Calu3 (cell line): ENCODE results near the gene TESK2. TPM values are rescaled to one million over a fixed set of nuclear protein-coding genes. Genes with fewer than 3 reads are reported as not detected.

Source experiments
- BruUV-seq: library from RNA; stranded (reverse); fragments of 400-500 nt; replicated peaks from 2 replicates; lab custom pipeline; 2021; lab: Mats Ljungman, UMichigan
- CTCF ChIA-PET: fragments of 300-600 bp; sonication (Branson Sonifier 250); formaldehyde crosslinking; loops from one replicate; lab custom pipeline; 2022; ENCODE audit warnings: antibody characterized with exemption; lab: Charles Lee
- DNase-seq: peaks from one replicate; pipeline ENCODE4 v3.0.0; 2022
- H3K27ac Mint-ChIP-seq: one replicate; pipeline ENCODE4 v1.8.0; 2022; ENCODE audit warnings: mixed read lengths; ENCODE audit not compliant: unreplicated experiment
- H3K27me3 Mint-ChIP-seq: one replicate; pipeline ENCODE4 v1.8.0; 2022; ENCODE audit warnings: mixed read lengths; ENCODE audit not compliant: unreplicated experiment
- H3K36me3 Mint-ChIP-seq: one replicate; pipeline ENCODE4 v1.8.0; 2022; ENCODE audit warnings: mild to moderate bottlenecking, moderate library complexity, mixed read lengths; ENCODE audit not compliant: insufficient read depth, unreplicated experiment
- H3K4me1 Mint-ChIP-seq: one replicate; pipeline ENCODE4 v1.8.0; 2022; ENCODE audit warnings: mild to moderate bottlenecking, low read depth, mixed read lengths; ENCODE audit not compliant: unreplicated experiment
- H3K4me3 Mint-ChIP-seq: one replicate; pipeline ENCODE4 v1.8.0; 2022; ENCODE audit warnings: mild to moderate bottlenecking, low read depth, moderate library complexity, mixed read lengths; ENCODE audit not compliant: unreplicated experiment
- H3K9me3 Mint-ChIP-seq: one replicate; pipeline ENCODE4 v1.8.0; 2022; ENCODE audit warnings: low read depth, mixed read lengths; ENCODE audit not compliant: unreplicated experiment
- CTCF ChIP-seq: fragments of 200-600 bp; IDR thresholded peaks from one replicate; pipeline ENCODE4 v1.8.0; 2022; ENCODE audit warnings: antibody characterized with exemption; ENCODE audit not compliant: unreplicated experiment
- intact Hi-C: fragments of 100-400 bp; cut with micrococcal nuclease; formaldehyde crosslinking; loops from one replicate; pipeline ENCODE4 v1.10.0; 2022; ENCODE audit not compliant: unreplicated experiment
- total RNA-seq: library from RNA; stranded (reverse); gene quantifications from 2 replicates; pipeline ENCODE4 v1.2.3, GENCODE V29; 2022

The TESK2 gene
- total RNA-seq, 1 experiment from 2014 or later = 2.3 TPM

GRCh38 chr1:45305231-45305630 lies 185.7 kb downstream of the TESK2 start:
- H3K27ac Mint-ChIP-seq = no peak overlapping the region

GRCh38 chr1:45304311-45305081 lies 186.5 kb downstream of the TESK2 start:
- Mint-ChIP-seq H3K27ac (peak overlapping the region; percentile 78), H3K9me3 (no peaks in the 10 kb centered on the region), H3K4me1 (peaks cover 8% of the 10 kb centered on the region), H3K4me3 (peak overlapping the region; percentile 81), H3K36me3 (peaks cover 29% of the 10 kb centered on the region), H3K27me3 (no peaks in the 10 kb centered on the region)
- intact Hi-C loops = loop anchor here (5.0 kb wide), 1 partner anchor 512 kb away; no protein-coding TSS in a partner anchor
- no peak for TF ChIP-seq CTCF
- BruUV-seq = no TSS peak
- CTCF ChIA-PET = interaction anchor here (1.3 to 2.6 kb wide), 2 partner anchors 290 to 293 kb away, joined by 21 to 22 read pairs; partner anchors contain the start of genes HECTD3 and UROD
- peak; percentile 12 for DNase-seq

More at GRCh38 chr1:45305231-45305630, 185.7 kb downstream of the TESK2 start:
- no peak for TF ChIP-seq CTCF
- no TSS peak for BruUV-seq
- intact Hi-C loops = no loop called here
- CTCF ChIA-PET = interaction anchor here (1.5 to 2.6 kb wide), 2 partner anchors 286 to 291 kb away, joined by 4 to 22 read pairs; no protein-coding TSS in a partner anchor
- Mint-ChIP-seq H3K36me3 (peaks cover 29% of the 10 kb centered on the region), H3K9me3 (no peaks in the 10 kb centered on the region), H3K27me3 (no peaks in the 10 kb centered on the region), H3K4me3 (peak overlapping the region; percentile 81), H3K4me1 (peaks cover 8% of the 10 kb centered on the region)
- no peak for DNase-seq

- TF ChIP-seq CTCF = peak; percentile 70
- TSS peak; percentile 96 for BruUV-seq
- peaks cover 29% of the 10 kb centered on the region for H3K36me3 Mint-ChIP-seq
Observed at GRCh38 chr1:45303520-45304310, 187.2 kb downstream of the TESK2 start.

GRCh38 chr1:45302505-45303150 lies 188.3 kb downstream of the TESK2 start:
- no peak for TF ChIP-seq CTCF
- H3K27ac Mint-ChIP-seq = no peak overlapping the region
- CTCF ChIA-PET = interaction anchor here (0.6 to 2.6 kb wide), 5 partner anchors 24 to 291 kb away, joined by 3 to 30 read pairs (median 21); partner anchors contain the start of genes HECTD3, HPDL, MUTYH and TOE1
- peaks cover 29% of the 10 kb centered on the region for H3K36me3 Mint-ChIP-seq
- no peaks in the 10 kb centered on the region for H3K9me3 Mint-ChIP-seq
- H3K4me3 Mint-ChIP-seq = peak overlapping the region; percentile 81
- no TSS peak for BruUV-seq
- intact Hi-C loops = loop anchor here (5.0 kb wide), 1 partner anchor 510 kb away; no protein-coding TSS in a partner anchor
- H3K4me1 Mint-ChIP-seq = peaks cover 8% of the 10 kb centered on the region
- H3K27me3 Mint-ChIP-seq = no peaks in the 10 kb centered on the region
- no peak for DNase-seq

More at GRCh38 chr1:45303520-45304310, 187.2 kb downstream of the TESK2 start:
- peak; percentile 94 for DNase-seq
- Mint-ChIP-seq H3K27ac (peak overlapping the region; percentile 78), H3K9me3 (no peaks in the 10 kb centered on the region), H3K4me3 (peak overlapping the region; percentile 81), H3K27me3 (no peaks in the 10 kb centered on the region), H3K4me1 (peaks cover 8% of the 10 kb centered on the region)
- CTCF ChIA-PET = interaction anchor here (0.5 to 2.6 kb wide), 26 partner anchors 12 to 1932 kb away, joined by 3 to 30 read pairs (median 5); partner anchors contain the start of genes HECTD3, HPDL, MMACHC and MUTYH
- intact Hi-C loops = loop anchor here (5.0 kb wide), 1 partner anchor 511 kb away; no protein-coding TSS in a partner anchor
